Mucosa of rectum (tissue), 2 donors: ENCODE measurements around the gene AP3S1.
"Not testable (repeated sequence)": the region's sequence is repeated elsewhere in the genome, so short reads cannot be mapped to it uniquely, and the experiment has no call there.

ENCODE experiments used
- H3K27ac ChIP-seq, 2 donors: one replicate each; pipeline ENCODE4 v1.7.0; 2013; ENCODE audit warnings: inconsistent platforms in 2 of 2, low read depth in 2 of 2, low read length in 2 of 2
- H3K27me3 ChIP-seq, 2 donors: one replicate each; pipeline ENCODE4 v1.7.0; 2013; ENCODE audit warnings: low read length in 2 of 2; ENCODE audit not compliant: control insufficient read depth in 2 of 2, insufficient read depth in 2 of 2
- H3K36me3 ChIP-seq, 2 donors: one replicate each; pipeline ENCODE4 v1.7.0; 2013; ENCODE audit warnings: low read length in 2 of 2; ENCODE audit not compliant: control insufficient read depth in 2 of 2, insufficient read depth in 2 of 2
- H3K4me1 ChIP-seq, 2 donors: one replicate each; pipeline ENCODE4 v1.7.0; 2013; ENCODE audit warnings: low read length in 2 of 2, mild to moderate bottlenecking in 1 of 2; ENCODE audit not compliant: control insufficient read depth in 2 of 2, insufficient read depth in 2 of 2
- H3K4me3 ChIP-seq, 2 donors: one replicate each; pipeline ENCODE4 v1.7.0; 2013; ENCODE audit warnings: low read length in 2 of 2
- H3K9ac ChIP-seq, 2 donors: one replicate each; pipeline ENCODE4 v1.7.0; 2013; ENCODE audit warnings: low read length in 2 of 2, low read depth in 1 of 2, mild to moderate bottlenecking in 1 of 2
- H3K9me3 ChIP-seq, 2 donors: one replicate each; pipeline ENCODE4 v1.7.0; 2013; ENCODE audit warnings: low read length in 2 of 2; ENCODE audit not compliant: control insufficient read depth in 2 of 2
- donor health status: healthy.
- donor health status: Normal muscosa, but diverticular disease.

The AP3S1 gene

DNA sequence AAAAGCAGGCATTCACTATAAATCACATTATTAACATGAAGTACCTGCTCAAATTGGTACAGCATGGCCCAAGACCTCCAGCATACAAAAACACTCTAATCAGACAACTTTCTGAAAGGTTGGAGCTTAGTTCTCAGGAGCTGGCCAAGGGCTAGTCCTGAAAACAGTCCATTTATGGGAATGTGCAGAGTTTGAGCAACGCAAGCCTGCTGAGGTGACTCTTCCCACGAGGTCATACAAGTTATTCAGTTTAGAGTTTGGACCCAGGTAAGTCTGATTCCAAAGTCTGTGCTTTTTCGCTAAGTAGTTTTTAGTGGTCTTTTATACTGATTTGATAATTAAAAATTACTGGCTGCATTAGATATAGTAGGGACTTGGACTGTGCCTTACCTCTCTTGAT, 52.6 kb downstream of the AP3S1 start:
- H3K4me1 ChIP-seq, result no peaks in the 10 kb centered on the region
- H3K27ac ChIP-seq, result no peak overlapping the region
- no peaks in the 10 kb centered on the region for H3K27me3 ChIP-seq
- no peaks in the 10 kb centered on the region for H3K36me3 ChIP-seq
- no peak overlapping the region for H3K9ac ChIP-seq
- H3K9me3 ChIP-seq, result no peaks in the 10 kb centered on the region
- H3K4me3 ChIP-seq, result no peak overlapping the region

GRCh38 chr5:115895821-115896220, 54.1 kb downstream of the AP3S1 start:
- Histone ChIP-seq H3K9ac (no peak overlapping the region), H3K9me3 (no peaks in the 10 kb centered on the region), H3K27me3 (no peaks in the 10 kb centered on the region), H3K4me3 (no peak overlapping the region), H3K27ac (no peak overlapping the region), H3K36me3 (no peaks in the 10 kb centered on the region), H3K4me1 (no peaks in the 10 kb centered on the region)

DNA sequence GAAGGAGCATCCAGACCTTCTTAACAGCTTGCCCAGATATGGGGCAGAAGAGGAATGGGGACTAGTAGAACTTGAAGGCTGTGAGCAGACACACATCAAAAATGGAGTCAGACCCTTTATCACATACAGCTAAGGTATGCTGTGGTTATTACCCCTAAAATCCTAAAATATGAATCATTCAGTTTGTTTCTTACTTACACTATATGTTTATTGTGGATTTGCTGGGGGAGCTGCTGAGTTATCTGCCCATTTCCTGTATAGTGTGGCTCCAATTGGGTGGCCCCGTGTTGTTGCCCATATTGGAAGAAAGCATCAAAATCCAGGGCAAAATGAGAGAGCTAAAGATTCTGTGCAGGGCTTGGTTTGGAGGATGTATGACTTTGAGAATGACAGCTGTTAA, 56.9 kb downstream of the AP3S1 start:
- no peaks in the 10 kb centered on the region for H3K36me3 ChIP-seq
- no peaks in the 10 kb centered on the region for H3K9me3 ChIP-seq
- no peaks in the 10 kb centered on the region for H3K4me1 ChIP-seq
- no peak overlapping the region for H3K27ac ChIP-seq
- no peaks in the 10 kb centered on the region for H3K27me3 ChIP-seq
- no peak overlapping the region for H3K4me3 ChIP-seq
- no peak overlapping the region for H3K9ac ChIP-seq

DNA sequence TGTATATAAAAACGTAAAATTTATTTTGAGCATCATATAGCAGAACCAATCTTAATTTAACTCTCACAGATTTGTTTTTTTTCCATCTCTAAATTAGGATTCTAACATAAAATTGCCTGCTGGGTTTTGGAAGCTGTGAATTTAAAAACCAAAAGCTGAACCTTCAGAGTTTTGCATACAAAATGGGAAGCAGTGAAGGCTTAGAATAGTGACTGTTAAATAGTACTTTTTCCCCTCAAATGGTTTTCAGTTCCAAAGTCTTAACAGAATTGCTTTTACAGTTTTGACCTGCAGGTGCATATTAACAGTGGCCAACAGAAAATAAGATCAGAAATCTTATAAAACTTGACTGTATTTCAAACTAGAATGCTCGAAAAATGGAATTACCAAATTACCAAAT, 65.4 kb downstream of the AP3S1 start:
- no peak overlapping the region for H3K4me3 ChIP-seq
- H3K27me3 ChIP-seq, result no peaks in the 10 kb centered on the region
- no peak overlapping the region for H3K27ac ChIP-seq
- no peak overlapping the region for H3K9ac ChIP-seq
- H3K36me3 ChIP-seq, result no peaks in the 10 kb centered on the region
- H3K9me3 ChIP-seq, result no peaks in the 10 kb centered on the region
- H3K4me1 ChIP-seq, result no peaks in the 10 kb centered on the region

DNA sequence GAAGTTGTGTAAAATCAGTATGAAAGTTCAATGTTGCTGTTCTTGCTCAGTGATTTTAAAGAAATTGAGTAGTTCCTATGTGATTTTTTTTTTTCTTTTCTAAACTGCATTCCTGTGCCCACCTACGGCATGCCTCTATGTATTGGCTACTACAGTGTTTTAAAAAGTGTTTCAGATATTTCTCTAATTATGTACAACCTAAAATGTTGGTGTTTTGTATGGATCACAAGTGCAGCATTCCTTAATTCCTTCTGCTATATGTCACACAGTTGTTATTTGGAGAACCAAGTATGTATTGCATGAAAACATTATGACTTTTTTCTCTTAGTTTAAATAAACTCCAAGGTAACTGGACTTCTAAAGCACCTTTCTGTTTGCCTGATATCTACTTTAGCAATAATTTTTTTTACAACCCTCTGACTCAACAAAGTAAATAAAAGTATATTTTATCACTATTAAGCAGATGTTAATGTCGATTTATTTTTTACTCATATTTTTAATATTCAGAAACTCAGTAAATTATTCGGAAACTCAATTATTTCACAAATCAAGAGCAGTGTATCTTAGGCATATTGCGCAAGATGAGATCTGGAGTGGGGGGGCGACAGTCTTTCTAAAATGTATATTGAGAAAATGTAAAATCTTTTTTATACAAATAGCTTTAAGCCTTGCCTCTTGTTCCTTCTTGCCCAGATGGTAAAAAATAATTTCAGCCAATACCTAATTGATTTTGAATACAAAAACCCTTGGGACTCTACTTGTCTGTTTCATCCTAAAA, 72.1 kb downstream of the AP3S1 start:
- not testable (repeated sequence) for H3K9ac ChIP-seq, H3K4me1 ChIP-seq, H3K36me3 ChIP-seq, H3K27ac ChIP-seq, H3K9me3 ChIP-seq, H3K4me3 ChIP-seq, H3K27me3 ChIP-seq

GRCh38 chr5:115920171-115920725, 78.5 kb downstream of the AP3S1 start:
- Histone ChIP-seq H3K27me3 (no peaks in the 10 kb centered on the region), H3K36me3 (no peaks in the 10 kb centered on the region), H3K9ac (no peak overlapping the region), H3K4me3 (no peak overlapping the region), H3K9me3 (no peaks in the 10 kb centered on the region), H3K27ac (no peak overlapping the region), H3K4me1 (no peaks in the 10 kb centered on the region)

- H3K9me3 ChIP-seq, H3K9ac ChIP-seq, H3K27me3 ChIP-seq, H3K36me3 ChIP-seq, H3K4me1 ChIP-seq, H3K27ac ChIP-seq, H3K4me3 ChIP-seq: not testable (repeated sequence)
Measured at GRCh38 chr5:115928578-115929407, 87.1 kb downstream of the AP3S1 start.

- not testable (repeated sequence) for H3K4me3 ChIP-seq, H3K27me3 ChIP-seq, H3K9ac ChIP-seq, H3K4me1 ChIP-seq, H3K27ac ChIP-seq, H3K9me3 ChIP-seq, H3K36me3 ChIP-seq
Measured at GRCh38 chr5:115930171-115930570, 88.4 kb downstream of the AP3S1 start.

- H3K9me3 ChIP-seq, result no peaks in the 10 kb centered on the region
- H3K4me3 ChIP-seq, result no peak overlapping the region
- H3K9ac ChIP-seq, result no peak overlapping the region
- H3K27me3 ChIP-seq, result no peaks in the 10 kb centered on the region
- no peaks in the 10 kb centered on the region for H3K36me3 ChIP-seq
- H3K4me1 ChIP-seq, result no peaks in the 10 kb centered on the region
- no peak overlapping the region for H3K27ac ChIP-seq
Measured at GRCh38 chr5:115930630-115931337, 89.0 kb downstream of the AP3S1 start.

DNA sequence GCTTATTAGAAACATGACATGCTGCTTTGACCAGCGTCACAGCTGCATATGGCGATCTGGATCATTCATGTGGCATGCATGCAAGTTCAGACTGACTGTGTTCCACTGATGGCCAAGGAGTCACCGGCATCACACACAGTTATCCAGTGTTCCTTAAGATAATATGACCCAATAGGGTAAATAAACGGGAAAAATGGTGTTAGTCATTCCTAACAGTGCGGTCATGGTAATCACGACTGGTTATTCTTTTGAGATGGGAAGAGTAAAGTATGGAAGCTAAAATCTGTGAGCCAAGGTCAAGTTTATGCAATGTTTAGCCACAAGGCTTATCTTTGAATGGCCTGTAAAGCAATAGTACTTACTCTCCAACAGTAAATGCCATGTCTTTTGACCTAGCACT, 91.3 kb downstream of the AP3S1 start:
- H3K27ac ChIP-seq, result no peak overlapping the region

More for the DNA sequence above, 91.3 kb downstream of the AP3S1 start:
- no peaks in the 10 kb centered on the region for H3K27me3 ChIP-seq
- H3K9ac ChIP-seq, result no peak overlapping the region
- H3K4me1 ChIP-seq, result no peaks in the 10 kb centered on the region
- no peaks in the 10 kb centered on the region for H3K9me3 ChIP-seq
- no peaks in the 10 kb centered on the region for H3K36me3 ChIP-seq
- no peak overlapping the region for H3K4me3 ChIP-seq
